ENCODE measurements around the gene SLC24A5. TPM values are rescaled to one million over a fixed set of nuclear protein-coding genes. Genes with fewer than 3 reads are reported as not detected.

SLC24A5 gene
- polyA plus RNA-seq, 2 of the 4 experiments (the other 2 are of a cell fraction), result 0.05 TPM; not detected in 1

GRCh38 chr15:48090666-48091065 is 30.1 kb upstream of the SLC24A5 start:
- no peak overlapping the region for H3K4me3 ChIP-seq
- no peak overlapping the region for H3K27ac ChIP-seq
- DNase-seq (ENCODE audit: low read depth in 1 of 2, low spot score in 1 of 2) (no peak), FAIRE-seq (no peak), ATAC-seq (no peak)
- no peaks in the 10 kb centered on the region for H3K9me3 ChIP-seq
- POLR2A ChIA-PET, result no interaction called here
- CTCF ChIA-PET, result no interaction called here
- no peaks in the 10 kb centered on the region for H3K4me1 ChIP-seq
- no peak overlapping the region for H3K4me2 ChIP-seq
- WGBS (ENCODE audit: missing lambda C conversion rate), result 0% methylated on average over 3 of the region's 3 CpGs
- no peak for TF ChIP-seq BHLHE40 (IDR thresholded peaks at IDR 0.05; ENCODE audit: low read depth, low read length)
- no peak for TF ChIP-seq CBX2 (IDR thresholded peaks at IDR 0.05; ENCODE audit: borderline replicate concordance, low read depth)
- no peak for TF ChIP-seq KDM5A (IDR thresholded peaks at IDR 0.05)

DNA sequence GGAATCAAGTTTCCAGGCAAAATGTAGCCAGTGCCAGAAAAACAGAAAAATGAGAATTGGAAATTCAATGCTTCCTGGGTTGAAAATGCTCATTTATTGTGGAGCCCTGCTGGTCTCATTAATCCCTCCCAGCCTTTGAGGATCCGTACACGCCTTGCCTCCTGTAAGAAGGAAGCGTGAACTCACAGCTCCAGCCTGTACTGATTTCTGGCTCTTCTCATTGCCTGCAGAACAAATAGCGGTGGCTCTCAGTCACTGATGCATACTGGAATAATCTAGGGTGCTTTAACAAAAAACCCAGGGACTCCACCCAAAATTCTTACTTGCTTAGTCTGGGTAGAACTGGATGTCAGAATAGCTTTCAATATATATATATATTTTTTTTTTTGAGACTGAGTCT is 29.3 kb upstream of the SLC24A5 start:
- TF ChIP-seq SREBF2 (IDR thresholded peaks at IDR 0.05), result no peak
- no peak for TF ChIP-seq TFCP2L1 (CRISPR knock-in tag; IDR thresholded peaks at IDR 0.05)
- no peak for TF ChIP-seq CBX2 (IDR thresholded peaks at IDR 0.05; ENCODE audit: borderline replicate concordance, low read depth)
- TF ChIP-seq MYC (IDR thresholded peaks at IDR 0.05; ENCODE audit: borderline replicate concordance, low read length), result no peak
- TF ChIP-seq RFX5 (IDR thresholded peaks at IDR 0.05), result no peak
- TF ChIP-seq EHMT2 (IDR thresholded peaks at IDR 0.05; ENCODE audit: low read depth), result no peak
- TF ChIP-seq, protein P1, sequence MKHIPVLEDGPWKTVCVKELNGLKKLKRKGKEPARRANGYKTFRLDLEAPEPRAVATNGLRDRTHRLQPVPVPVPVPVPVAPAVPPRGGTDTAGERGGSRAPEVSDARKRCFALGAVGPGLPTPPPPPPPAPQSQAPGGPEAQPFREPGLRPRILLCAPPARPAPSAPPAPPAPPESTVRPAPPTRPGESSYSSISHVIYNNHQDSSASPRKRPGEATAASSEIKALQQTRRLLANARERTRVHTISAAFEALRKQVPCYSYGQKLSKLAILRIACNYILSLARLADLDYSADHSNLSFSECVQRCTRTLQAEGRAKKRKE (CRISPR knock-in tag; IDR thresholded peaks at IDR 0.05; ENCODE audit: low read depth), result no peak
- no peak for TF ChIP-seq RCOR1 (IDR thresholded peaks at IDR 0.05; ENCODE audit: low read depth, low read length)
- TF ChIP-seq HOXB13 (CRISPR knock-in tag; IDR thresholded peaks at IDR 0.05; ENCODE audit: low read depth), result no peak
- no peak overlapping the region for H3K4me3 ChIP-seq
- DNase-seq (ENCODE audit: low read depth in 1 of 2, low spot score in 1 of 2) (no peak), FAIRE-seq (no peak), ATAC-seq (no peak)
- H3K27ac ChIP-seq, result no peak overlapping the region
- ChIA-PET CTCF (no interaction called here), POLR2A (no interaction called here)
- WGBS (ENCODE audit: missing lambda C conversion rate), result 3% methylated on average over 4 of the region's 4 CpGs
- H3K4me2 ChIP-seq, result no peak overlapping the region
- no peaks in the 10 kb centered on the region for H3K4me1 ChIP-seq
- H3K9me3 ChIP-seq, result no peaks in the 10 kb centered on the region

- no peaks in the 10 kb centered on the region for H3K9me3 ChIP-seq
- H3K27ac ChIP-seq, result no peak overlapping the region
- ChIA-PET CTCF (no interaction called here), POLR2A (no interaction called here)
- ATAC-seq (no peak), DNase-seq (ENCODE audit: low read depth in 1 of 2, low spot score in 1 of 2) (no peak), FAIRE-seq (no peak)
- no peak overlapping the region for H3K4me2 ChIP-seq
- 22% methylated on average over 4 of the region's 4 CpGs for WGBS (ENCODE audit: missing lambda C conversion rate)
- H3K4me1 ChIP-seq, result no peaks in the 10 kb centered on the region
- TF ChIP-seq POLR2AphosphoS2 (conservative IDR thresholded peaks at IDR 0.05; ENCODE audit: low read length), result no peak
- TF ChIP-seq RARB (CRISPR knock-in tag; IDR thresholded peaks at IDR 0.05), result no peak
- no peak for TF ChIP-seq GATA3 (IDR thresholded peaks at IDR 0.05; ENCODE audit: borderline replicate concordance)
- TF ChIP-seq, protein P2, sequence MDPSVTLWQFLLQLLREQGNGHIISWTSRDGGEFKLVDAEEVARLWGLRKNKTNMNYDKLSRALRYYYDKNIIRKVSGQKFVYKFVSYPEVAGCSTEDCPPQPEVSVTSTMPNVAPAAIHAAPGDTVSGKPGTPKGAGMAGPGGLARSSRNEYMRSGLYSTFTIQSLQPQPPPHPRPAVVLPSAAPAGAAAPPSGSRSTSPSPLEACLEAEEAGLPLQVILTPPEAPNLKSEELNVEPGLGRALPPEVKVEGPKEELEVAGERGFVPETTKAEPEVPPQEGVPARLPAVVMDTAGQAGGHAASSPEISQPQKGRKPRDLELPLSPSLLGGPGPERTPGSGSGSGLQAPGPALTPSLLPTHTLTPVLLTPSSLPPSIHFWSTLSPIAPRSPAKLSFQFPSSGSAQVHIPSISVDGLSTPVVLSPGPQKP (IDR thresholded peaks at IDR 0.05; ENCODE audit: low read depth, low read length), result no peak
- TF ChIP-seq, protein P3, sequence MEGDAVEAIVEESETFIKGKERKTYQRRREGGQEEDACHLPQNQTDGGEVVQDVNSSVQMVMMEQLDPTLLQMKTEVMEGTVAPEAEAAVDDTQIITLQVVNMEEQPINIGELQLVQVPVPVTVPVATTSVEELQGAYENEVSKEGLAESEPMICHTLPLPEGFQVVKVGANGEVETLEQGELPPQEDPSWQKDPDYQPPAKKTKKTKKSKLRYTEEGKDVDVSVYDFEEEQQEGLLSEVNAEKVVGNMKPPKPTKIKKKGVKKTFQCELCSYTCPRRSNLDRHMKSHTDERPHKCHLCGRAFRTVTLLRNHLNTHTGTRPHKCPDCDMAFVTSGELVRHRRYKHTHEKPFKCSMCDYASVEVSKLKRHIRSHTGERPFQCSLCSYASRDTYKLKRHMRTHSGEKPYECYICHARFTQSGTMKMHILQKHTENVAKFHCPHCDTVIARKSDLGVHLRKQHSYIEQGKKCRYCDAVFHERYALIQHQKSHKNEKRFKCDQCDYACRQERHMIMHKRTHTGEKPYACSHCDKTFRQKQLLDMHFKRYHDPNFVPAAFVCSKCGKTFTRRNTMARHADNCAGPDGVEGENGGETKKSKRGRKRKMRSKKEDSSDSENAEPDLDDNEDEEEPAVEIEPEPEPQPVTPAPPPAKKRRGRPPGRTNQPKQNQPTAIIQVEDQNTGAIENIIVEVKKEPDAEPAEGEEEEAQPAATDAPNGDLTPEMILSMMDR (IDR thresholded peaks at IDR 0.05), result no peak
- TF ChIP-seq ZC3H11A (IDR thresholded peaks at IDR 0.05), result no peak
- no peak for TF ChIP-seq RFX5 (IDR thresholded peaks at IDR 0.05)
- no peak for TF ChIP-seq BHLHE40 (IDR thresholded peaks at IDR 0.05; ENCODE audit: low read depth, low read length)
- no peak for TF ChIP-seq KDM1A (IDR thresholded peaks at IDR 0.05; ENCODE audit: low read depth)
- no peak for TF ChIP-seq EHF (CRISPR knock-in tag; IDR thresholded peaks at IDR 0.05)
- no peak for TF ChIP-seq CHD4 (IDR thresholded peaks at IDR 0.05; ENCODE audit: borderline replicate concordance)
- TF ChIP-seq TP53 (CRISPR knock-in tag; IDR thresholded peaks at IDR 0.05), result no peak
- TF ChIP-seq KDM5A (IDR thresholded peaks at IDR 0.05), result no peak
- TF ChIP-seq RAD21 (conservative IDR thresholded peaks at IDR 0.05 in 1 of 2, IDR thresholded peaks at IDR 0.05 in 1 of 2), result no peak
- no peak for TF ChIP-seq ZFP36 (IDR thresholded peaks at IDR 0.05; ENCODE audit: borderline replicate concordance, partially characterized antibody)
- TF ChIP-seq POLR2A (IDR thresholded peaks at IDR 0.05; ENCODE audit: low read length), result no peak
- TF ChIP-seq NFE2L2 (conservative IDR thresholded peaks at IDR 0.05; ENCODE audit: low read length), result no peak
- TF ChIP-seq SMC3 (IDR thresholded peaks at IDR 0.05), result no peak
- no peak for TF ChIP-seq ZNF302 (CRISPR knock-in tag; IDR thresholded peaks at IDR 0.05)
- TF ChIP-seq NR3C1 (IDR thresholded peaks at IDR 0.05), result no peak
- H3K4me3 ChIP-seq, result no peak overlapping the region
These were observed 24.4 kb upstream of the SLC24A5 start for GRCh38 chr15:48096355-48096786.
